Coronary artery (tissue), 2 donors: ENCODE measurements around the gene SPINDOC.

Experiments
- DNase-seq: peaks from one replicate; pipeline ENCODE4 v3.0.0-alpha.2; 2017; ENCODE audit warnings: low spot score
- H3K27ac ChIP-seq, 2 donors: fragments of 200-600 bp; sonication (generic); one replicate each; pipeline ENCODE4 v1.5.1; 2016 to 2019
- H3K4me3 ChIP-seq: fragments of 200-600 bp; sonication (generic); 2 replicates; pipeline ENCODE4 v1.5.1; 2016; ENCODE audit warnings: mild to moderate bottlenecking, moderate library complexity
- TF ChIP-seq, protein P1 (sequence below): fragments of 200-600 bp; sonication (generic); IDR thresholded peaks from one replicate; pipeline ENCODE4 v1.5.1; 2019; ENCODE audit warnings: antibody characterized with exemption

The SPINDOC gene

DNA sequence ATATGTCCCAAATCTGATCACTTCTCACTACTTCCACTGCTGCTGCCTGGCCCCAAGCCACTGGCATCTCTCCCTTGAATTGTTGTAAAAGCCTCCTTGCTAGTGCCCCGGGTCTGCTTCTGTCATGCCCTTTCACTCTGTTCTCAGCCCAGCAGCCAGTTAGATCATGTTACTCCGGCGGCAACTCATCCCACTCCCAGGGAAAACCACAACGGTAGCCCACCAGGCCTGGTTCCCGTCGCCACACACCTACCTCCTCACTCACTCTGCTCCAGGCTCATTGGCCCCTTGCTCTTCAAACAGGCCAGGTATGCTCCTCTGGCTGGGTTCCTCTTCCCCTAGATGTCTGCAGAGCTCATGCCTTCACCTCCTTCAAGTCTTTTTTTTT is 21.9 kb downstream of the SPINDOC start:
- no peak for DNase-seq
- H3K4me3 ChIP-seq = no peak overlapping the region
- H3K27ac ChIP-seq = no peak overlapping the region
- TF ChIP-seq, protein P1, sequence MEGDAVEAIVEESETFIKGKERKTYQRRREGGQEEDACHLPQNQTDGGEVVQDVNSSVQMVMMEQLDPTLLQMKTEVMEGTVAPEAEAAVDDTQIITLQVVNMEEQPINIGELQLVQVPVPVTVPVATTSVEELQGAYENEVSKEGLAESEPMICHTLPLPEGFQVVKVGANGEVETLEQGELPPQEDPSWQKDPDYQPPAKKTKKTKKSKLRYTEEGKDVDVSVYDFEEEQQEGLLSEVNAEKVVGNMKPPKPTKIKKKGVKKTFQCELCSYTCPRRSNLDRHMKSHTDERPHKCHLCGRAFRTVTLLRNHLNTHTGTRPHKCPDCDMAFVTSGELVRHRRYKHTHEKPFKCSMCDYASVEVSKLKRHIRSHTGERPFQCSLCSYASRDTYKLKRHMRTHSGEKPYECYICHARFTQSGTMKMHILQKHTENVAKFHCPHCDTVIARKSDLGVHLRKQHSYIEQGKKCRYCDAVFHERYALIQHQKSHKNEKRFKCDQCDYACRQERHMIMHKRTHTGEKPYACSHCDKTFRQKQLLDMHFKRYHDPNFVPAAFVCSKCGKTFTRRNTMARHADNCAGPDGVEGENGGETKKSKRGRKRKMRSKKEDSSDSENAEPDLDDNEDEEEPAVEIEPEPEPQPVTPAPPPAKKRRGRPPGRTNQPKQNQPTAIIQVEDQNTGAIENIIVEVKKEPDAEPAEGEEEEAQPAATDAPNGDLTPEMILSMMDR = no peak

DNA sequence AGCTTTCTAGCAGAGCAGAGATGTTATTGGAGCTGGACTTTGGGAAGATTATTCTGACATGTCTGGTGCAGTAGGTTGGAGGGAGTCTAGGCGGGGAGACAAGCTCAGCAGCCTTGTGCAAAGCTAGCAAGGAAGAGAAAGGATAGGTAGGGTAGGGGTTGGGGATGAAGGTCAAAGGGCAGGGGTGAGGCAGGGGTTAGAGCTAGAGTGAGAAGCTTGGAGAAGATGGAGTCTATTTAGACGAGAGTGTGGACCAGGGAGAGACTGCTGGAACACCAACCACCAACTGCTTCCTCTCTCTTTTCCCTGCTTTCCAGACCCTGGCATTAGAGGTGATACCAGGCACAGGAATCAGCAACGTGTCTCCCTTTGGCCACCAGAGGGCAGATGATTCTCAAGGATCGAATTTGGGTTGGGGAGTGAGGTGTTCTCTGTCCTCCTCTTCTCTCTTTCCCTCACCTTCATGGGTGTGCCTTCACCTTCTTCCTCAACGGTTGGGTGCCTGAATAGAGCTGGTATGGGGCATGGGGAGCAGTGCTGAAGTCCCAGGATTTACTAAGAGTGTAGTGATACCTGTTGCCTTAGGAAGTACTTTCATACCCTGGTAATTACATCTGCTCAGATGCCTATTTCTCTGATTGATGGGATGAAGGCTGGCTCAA is 23.9 kb downstream of the SPINDOC start:
- H3K4me3 ChIP-seq = no peak overlapping the region
- TF ChIP-seq, protein P1 = peak; percentile 67
- DNase-seq = no peak
- H3K27ac ChIP-seq = peak overlapping the region; percentile 74 to 89

DNA sequence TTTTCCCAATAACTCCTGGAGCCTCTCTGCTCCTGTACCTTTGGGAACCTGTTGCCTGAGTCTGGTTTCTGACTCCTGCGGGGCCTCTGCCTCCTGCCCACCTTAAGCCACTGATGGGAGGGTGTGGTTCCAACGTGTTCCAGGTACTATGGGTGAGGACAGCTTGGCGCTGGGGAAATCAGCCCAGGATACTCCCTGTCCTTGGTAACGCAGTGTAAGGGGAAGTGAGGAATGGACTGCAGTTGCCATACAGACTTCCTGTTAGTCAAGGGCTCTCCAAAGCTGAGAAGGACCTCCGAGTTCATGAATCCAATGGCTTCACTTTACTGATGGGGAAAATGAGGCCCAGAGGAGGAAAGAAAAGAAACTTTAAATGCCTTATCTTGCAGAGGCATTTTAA is 24.5 kb downstream of the SPINDOC start:
- no peak for DNase-seq
- H3K27ac ChIP-seq = peak overlapping the region; percentile 74 to 89
- TF ChIP-seq, protein P1 = no peak
- H3K4me3 ChIP-seq = no peak overlapping the region

GRCh38 chr11:63838150-63838677 is 25.0 kb downstream of the SPINDOC start:
- H3K4me3 ChIP-seq = peak overlapping the region; percentile 89
- peak overlapping the region; percentile 74 to 89 for H3K27ac ChIP-seq
- TF ChIP-seq, protein P1 = no peak
- no peak for DNase-seq

DNA sequence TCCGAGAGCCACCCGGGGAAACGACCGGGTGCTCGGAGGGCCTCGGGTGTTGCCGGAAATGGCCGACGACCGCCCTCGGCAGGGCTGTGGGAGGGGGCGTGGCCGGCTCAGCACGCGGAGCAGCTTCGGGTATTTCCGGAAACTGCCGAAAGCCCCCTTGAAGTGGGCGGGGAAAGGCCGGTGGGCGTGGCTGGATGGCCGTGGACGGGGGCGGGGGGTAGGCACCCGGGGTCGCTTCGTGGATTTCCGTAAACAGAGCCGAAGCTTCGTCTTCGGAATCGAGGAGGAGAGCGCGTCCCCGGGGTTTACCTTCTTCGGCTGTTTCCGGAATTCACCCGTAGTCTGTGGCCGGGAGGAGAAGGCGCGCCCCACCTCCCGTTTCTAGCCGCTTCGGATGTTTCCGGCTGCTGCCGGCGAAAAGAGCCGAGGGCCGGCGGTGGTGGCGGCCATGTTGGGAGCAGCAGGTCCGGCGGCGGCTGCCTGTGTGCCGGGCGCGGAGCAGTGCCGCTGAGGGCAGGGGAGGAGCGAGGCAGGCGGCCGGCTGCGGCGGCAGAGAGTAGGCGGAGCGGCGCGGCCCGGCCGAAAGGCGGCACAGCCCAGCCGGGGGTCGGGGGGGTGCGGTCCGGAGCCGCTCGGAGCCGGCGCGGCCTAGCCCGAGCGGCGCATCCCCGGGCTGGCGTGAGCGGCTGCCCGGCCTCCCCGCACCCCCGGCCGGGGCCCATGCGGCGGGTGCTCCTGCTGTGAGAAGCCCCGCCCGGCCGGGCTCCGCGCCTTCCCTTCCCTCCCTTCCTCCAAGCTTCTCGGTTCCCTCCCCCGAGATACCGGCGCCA is 25.6 kb downstream of the SPINDOC start, which contains the start of gene MARK2:
Gene MARK2, plus strand, starts transcription at position 433 of the 830 bp plus-strand sequence. Its CDS starts 397 bp downstream, at position 830.
- TF ChIP-seq, protein P1 = no peak
- Histone ChIP-seq H3K27ac (peak within 1 kb of the TSS; percentile 74 to 89), H3K4me3 (peak within 1 kb of the TSS; percentile 89)
- DNase-seq = peak; percentile 99

- Histone ChIP-seq H3K27ac (peak overlapping the region; percentile 74 to 89), H3K4me3 (peak overlapping the region; percentile 89)
- DNase-seq = no peak
- TF ChIP-seq, protein P1 = no peak
Measured at GRCh38 chr11:63839508-63840355, 26.5 kb downstream of the SPINDOC start.
